Measurements from ENCODE around the gene DNAJC9.

GRCh38 chr10:73262105-73262730 is 15.2 kb upstream of the DNAJC9 start:
- no peak for TF ChIP-seq CTCF (conservative IDR thresholded peaks at IDR 0.05; ENCODE audit: low read length)
- no peak for TF ChIP-seq EZH2phosphoT487 (IDR thresholded peaks at IDR 0.05; ENCODE audit: borderline replicate concordance, low read depth, low read length)

All from OCI-LY7 (cell line).